HG03064 (cell line): ENCODE data around the gene ANKRD50.

Source experiments
- ATAC-seq: cut with Tn5 transposase; IDR thresholded peaks from one replicate; pipeline ENCODE4 v1.9.1; 2021; ENCODE audit warnings: low read depth; ENCODE audit not compliant: unreplicated experiment

Gene ANKRD50

DNA sequence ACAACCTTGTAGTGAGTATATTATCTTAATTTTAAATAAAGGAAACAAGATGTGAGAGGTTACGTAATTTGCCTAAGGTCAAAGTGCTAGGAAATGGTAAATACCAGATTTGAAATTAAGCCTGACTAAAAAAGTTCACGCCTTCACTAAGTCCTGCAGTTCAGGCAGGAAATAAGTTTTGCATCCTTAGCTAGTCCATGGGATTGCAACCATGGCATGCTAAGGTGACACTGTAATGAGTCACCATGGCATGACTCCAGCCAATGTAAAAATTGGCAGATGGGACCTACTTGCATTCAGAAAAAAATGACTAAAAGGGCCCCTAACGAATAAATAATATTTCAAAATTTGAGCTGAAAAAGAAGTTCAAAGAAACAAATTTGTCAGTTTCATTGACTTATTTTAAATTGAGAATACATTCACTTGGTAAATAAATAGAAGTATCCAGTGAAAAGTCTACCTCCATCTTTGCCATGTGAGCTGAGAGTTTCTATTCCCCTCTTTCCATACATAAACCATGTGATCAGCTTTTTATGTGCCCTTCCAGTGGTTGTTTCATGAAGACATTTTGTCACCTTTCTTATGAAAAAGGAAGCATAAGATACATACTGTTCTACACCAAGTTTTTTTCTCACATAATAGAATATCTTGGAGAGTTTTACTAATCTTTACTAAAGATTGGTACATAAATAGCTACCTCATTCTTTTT is 72.4 kb downstream of the ANKRD50 start:
- no peak for ATAC-seq

DNA sequence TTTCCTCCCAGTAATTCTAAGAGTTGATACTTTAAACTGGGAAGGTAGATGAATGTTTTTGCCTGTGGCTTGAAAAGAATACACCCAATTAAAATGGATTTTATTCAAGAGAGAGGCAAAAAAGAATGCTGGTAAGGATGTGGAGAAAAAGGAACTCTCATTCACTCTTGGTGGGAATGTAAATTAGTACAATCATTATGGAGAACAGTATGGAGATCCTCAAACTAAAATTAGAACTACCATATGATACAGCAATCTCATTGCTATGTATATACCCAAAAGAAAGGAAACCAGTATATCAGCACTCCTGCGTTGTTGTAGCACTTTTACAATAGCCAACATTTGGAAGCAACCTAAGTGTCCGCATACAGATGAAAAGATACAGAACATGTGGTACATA is 75.2 kb downstream of the ANKRD50 start:
- no peak for ATAC-seq

DNA sequence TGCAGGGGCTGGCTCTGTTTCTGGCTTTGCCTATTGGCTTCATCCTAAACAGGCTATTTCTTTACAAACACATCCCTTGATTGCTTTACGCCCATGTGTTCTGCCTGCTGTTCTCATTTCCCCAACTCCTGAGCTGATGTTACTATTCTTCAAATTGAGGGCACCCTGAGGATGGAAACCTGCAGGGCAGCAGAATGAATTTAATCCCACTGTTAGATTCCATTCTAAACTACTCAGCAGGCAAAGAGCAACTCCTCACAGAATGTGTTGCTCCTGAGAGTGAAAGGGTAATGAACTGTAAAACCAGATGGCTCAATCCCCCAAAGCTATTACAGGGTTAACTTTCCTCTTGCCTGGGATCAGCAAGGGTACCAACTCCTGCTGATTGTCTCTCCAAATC is 75.7 kb downstream of the ANKRD50 start:
- ATAC-seq = no peak

DNA sequence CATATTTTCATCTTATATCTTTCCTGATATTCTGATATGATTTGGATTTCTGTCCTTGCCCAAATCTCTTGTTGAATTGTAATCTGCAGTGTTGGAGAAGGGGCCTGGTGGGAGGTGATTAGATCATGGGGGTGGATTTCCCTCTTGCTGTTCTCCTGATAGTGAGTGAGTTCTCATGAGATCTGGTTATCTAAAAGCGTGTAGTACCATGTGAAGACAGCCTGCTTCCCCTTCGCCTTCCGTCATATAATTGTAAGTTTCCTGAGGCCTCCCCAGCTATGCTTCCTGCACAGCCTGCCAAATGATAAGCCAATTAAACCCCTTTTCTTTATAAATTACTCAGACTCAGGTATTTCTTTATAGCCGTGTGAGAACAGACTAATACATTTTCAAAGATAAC is 77.2 kb downstream of the ANKRD50 start:
- no peak for ATAC-seq

DNA sequence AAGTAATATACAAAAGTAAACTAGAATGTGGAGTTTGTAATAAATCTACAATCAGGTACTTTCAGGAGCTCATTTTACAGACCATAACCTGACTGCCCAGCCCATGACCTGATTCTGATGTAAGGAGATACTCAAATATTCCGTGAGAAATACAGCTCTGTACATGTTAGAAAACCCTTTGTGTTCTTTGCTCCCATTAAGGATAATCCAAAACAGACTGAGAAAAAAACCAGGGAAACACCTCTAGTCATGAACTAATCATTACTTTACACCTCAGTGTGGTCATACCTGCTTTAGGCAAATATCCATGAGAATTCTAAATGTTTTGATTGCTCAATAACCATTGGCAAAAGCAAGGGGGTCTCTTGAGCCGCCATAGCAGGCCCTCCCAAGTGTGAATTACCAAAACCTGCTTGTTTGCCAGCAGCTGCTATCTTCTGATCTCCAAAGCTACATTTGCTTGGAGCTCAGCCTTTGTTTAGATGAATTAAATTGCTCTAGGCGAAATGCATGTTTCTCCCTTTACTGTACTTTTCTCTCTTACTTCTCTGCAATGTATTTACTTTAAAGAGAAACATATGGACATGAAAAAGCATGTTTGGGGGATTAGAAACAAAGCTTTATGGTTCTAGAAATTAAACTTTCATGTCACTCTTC is 79.1 kb downstream of the ANKRD50 start:
- ATAC-seq = no peak

DNA sequence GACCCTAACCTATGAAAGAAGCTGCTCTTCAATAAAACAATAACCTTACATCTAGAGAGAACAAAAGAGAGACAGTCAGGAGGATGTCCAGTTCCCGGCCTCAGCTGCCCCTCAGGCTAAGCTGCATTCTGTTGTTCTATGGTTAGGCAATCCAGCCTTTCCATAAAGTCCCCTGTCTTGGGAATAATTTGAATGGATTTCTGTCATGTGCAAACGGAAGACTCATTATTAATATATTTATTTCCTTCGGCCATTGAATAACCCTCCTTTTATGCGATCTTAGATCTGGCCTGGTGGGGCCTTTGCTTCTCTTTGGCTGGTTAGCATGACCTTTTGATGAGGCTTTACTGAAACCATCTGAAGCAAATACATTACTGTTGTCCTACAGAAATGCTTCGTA is 80.1 kb downstream of the ANKRD50 start:
- ATAC-seq = no peak

DNA sequence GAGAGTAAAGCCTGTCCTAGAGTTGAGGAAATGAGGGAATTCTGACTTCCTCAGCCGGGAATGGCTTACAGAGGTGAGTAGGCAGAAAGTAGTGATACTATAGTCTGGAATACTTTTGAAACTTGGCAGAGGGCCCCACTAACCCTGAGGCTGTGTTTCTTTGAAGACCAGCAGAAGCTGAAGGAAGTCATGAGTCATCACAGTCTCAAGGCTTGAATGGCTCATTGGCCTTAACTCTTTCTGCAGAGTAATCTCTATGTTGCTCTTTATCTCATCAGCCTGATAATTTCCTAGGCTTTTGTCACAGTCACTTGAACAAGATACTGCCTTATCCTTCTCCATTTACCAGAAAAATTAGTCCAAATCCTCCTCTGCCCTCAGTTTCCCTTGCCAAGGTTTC is 80.8 kb downstream of the ANKRD50 start:
- ATAC-seq = peak; percentile 92

DNA sequence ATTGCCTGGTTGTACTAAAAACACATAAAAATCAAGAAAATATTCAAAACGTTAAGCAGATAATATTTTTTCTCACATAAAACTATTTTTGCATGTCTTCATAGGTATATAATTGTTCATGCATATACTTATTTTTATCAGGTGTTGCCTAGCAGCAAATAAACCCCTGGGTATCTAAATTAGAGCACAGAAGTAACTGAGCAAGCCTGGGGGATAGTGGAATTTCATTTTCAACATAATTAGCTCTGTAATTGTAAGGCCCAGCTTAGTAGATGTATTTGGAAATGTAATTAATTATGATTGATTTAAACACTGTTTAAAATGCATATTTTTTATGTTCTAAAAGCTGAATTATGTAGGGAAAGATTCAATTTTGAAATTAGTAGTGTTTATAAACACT is 82.9 kb downstream of the ANKRD50 start:
- no peak for ATAC-seq
